SH-SY5Y (cell line): ENCODE results near the gene REEP2.

Source experiments
- GATA2 ChIP-seq: IDR thresholded peaks from 2 replicates; pipeline ENCODE4 v1.6.1; 2011; ENCODE audit warnings: mild to moderate bottlenecking, low read depth, low read length
- GATA3 ChIP-seq: IDR thresholded peaks from 2 replicates; pipeline ENCODE4 v1.6.1; 2011; ENCODE audit warnings: low read depth, mild to moderate bottlenecking, low read length, moderate library complexity

- TF ChIP-seq GATA2 (no peak), GATA3 (no peak)
Observed at GRCh38 chr5:138476918-138477317, 38.1 kb downstream of the REEP2 start.
